ENCODE results near the gene COMMD10.
"Not testable (repeated sequence)": the region's sequence is repeated elsewhere in the genome, so short reads cannot be mapped to it uniquely, and the experiment has no call there.

COMMD10 gene

DNA sequence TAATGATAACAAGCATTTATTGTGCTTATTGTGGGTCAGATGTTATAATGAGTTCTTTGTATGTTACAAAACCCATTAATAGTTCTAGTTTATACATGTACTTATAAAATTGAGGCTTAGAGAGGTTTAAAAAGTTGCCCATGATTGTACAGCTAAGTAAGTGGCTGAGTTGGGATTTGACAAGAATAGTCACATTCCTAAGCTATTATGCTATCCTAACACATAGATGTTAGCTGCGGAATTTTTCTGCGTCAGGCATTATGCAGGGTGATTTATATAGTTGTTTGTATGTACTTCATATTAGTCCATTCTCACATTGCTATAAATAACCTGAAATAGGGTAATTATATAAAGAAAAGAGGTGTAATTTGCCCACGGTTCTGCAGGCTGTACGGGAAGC, 12.5 kb downstream of the COMMD10 start:
- no peak for DNase-seq

GRCh38 chr5:116098998-116099397, 14.2 kb downstream of the COMMD10 start:
- no peak for DNase-seq

GRCh38 chr5:116104941-116105340, 20.1 kb downstream of the COMMD10 start:
- DNase-seq, result not testable (repeated sequence)

DNA sequence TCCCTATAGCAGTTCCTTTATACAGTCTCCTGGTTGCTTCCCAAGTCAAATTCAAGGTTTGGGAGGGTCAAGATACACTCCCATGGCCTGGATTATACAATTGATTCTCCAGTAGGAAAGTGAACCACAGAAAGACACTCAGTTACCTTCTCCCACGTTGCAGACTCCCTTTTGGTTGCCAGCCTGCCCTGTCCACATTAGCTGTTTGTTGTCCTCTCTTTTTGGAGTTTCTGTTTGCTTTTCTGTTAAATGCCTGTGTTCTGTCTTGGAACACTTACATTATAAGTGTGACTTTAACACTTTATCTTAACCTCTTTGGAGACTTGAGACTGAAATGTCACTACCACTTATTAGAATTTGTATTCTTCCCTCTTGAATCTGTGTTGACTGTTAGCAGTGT, 30.3 kb downstream of the COMMD10 start:
- DNase-seq, result no peak

GRCh38 chr5:116130471-116130870, 45.6 kb downstream of the COMMD10 start:
- no peak for DNase-seq

DNA sequence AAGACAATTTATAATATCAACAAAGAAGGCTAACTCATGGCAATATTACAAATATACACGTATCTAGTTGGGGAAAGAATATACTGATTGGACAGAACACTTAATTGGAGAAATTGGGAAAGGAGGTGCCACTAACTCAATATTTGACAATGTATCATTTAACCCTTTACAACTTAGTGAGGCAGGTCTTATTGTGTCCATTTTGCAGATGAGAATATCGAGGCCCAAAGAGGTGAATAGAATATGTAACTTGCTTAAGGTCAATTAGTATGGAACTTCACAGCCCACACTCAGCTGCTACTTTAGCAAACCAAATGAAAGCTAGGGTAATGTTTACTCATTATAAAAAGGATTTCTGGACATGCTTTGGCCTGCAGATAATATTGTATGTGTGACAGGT, 46.2 kb downstream of the COMMD10 start:
- no peak for DNase-seq

DNA sequence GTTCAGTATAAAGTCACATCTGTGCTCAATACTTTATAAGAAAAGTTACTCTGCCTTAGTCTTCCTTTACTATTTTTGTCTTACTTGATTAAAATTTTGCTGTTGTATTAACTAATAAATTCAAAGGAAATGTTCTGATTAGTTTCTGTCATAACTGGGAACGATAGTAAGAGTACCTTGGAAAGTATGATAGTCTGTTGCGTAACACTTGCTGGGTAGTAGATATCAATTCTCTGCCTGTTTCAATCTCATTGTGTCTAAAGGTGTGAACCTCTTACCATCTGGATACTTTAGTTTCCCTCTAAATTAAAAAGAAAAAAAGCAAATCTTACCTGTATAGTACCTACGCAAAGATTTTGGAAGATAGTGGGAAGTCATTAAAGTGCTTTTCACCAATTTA, 48.5 kb downstream of the COMMD10 start:
- no peak for DNase-seq

GRCh38 chr5:116135344-116135743, 50.5 kb downstream of the COMMD10 start:
- no peak for DNase-seq

GRCh38 chr5:116137544-116138378, 52.9 kb downstream of the COMMD10 start:
- no peak for DNase-seq

GRCh38 chr5:116142495-116142894, 57.7 kb downstream of the COMMD10 start:
- no peak for DNase-seq

DNA sequence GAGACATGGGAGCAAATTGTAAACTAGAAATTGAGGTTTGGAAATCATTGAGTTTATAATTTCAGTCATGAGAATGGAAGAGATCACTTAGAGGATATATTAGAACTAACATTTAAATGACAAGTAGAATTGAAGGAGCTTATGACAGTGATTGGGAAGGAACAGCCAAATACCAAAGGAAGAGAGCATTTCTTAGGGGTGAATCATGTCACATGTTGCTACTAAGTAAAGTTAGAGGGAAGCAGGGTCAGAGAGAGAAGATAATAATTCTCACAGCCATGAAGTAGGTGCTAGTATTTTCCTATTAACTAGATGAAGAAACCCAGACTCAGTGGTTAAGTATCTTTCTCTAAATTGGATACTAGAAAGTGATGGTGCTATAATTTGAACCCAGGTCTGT, 59.3 kb downstream of the COMMD10 start:
- no peak for DNase-seq

- DNase-seq, result no peak
Measured at GRCh38 chr5:116144991-116145390, 60.2 kb downstream of the COMMD10 start.

- DNase-seq, result no peak
Measured at GRCh38 chr5:116145416-116145815, 60.6 kb downstream of the COMMD10 start.

- no peak for DNase-seq
Measured at GRCh38 chr5:116152169-116152568, 67.3 kb downstream of the COMMD10 start.

GRCh38 chr5:116153687-116154174, 68.9 kb downstream of the COMMD10 start:
- no peak for DNase-seq

DNA sequence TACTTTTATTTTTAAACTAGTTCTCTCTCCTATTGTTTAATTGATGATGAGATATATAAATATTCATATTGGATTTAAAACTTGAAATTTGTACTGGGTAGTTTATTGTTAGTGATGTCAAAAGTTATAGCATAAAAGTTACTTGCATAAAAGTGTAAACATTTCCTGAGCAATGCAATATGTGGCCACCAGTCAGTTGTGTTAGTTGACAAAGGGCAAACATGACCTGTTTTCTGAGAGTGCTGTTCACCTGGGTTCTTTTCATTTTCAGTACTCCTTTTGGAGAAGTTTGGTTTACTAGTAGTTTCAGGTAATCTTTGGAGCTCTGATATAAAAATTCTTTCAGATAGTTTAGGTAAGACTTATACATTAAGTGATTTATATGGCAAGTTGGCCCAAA, 69.4 kb downstream of the COMMD10 start:
- no peak for DNase-seq

DNA sequence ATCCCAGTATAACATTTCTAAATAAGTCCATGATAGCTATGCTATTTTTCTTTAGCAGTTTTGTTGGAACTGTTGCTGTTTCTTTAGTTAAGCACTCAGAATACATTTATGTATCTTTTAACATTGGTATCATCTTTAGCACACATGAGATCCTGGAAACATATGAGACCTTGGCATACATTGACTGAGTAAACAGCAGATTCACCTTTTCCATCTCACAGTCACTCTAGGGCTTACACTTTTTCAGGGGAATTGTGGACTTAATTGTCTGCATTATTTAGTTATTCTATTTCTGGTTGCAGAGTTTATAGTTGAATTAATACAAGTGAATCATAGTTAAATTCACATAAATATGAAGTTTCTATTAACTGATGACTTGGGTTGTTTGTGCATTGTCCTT, 70.1 kb downstream of the COMMD10 start:
- no peak for DNase-seq

DNA sequence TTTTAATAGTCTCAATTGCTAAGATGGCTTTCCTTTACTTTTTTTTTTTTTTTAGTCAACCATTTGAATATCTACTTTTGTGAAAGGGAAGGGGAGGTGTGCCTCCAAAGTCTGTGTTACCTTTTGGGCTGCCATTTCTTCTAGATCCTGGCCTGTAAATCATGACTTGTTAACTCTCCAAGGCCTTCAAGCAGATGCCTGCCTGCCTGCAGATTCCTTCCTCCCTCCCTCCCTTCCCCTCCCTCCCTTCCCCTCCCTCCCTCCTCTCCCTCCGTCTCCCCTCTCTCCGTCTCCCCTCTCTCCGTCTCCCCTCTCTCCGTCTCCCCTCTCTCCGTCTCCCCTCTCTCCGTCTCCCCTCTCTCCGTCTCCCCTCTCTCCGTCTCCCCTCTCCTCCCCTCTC, 73.1 kb downstream of the COMMD10 start:
- no peak for DNase-seq

DNA sequence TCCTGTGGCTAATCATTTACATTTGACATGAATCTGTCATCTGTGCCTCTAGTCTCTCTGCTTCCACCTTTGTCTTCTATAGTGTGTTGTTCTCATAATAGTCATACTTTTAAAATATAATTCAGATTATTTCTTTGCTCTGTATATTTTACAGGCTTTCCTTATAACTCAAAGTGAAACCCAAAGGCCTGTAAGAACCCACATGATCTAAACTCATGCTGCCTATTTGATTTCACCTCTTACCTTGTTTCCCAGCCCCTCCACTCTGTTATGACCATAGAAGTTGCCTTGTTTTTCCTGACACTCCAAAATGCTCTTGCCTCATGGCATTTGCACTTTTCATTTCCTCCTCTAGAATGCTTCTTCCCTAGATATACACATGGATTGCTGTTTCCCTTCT, 74.2 kb downstream of the COMMD10 start:
- no peak for DNase-seq

DNA sequence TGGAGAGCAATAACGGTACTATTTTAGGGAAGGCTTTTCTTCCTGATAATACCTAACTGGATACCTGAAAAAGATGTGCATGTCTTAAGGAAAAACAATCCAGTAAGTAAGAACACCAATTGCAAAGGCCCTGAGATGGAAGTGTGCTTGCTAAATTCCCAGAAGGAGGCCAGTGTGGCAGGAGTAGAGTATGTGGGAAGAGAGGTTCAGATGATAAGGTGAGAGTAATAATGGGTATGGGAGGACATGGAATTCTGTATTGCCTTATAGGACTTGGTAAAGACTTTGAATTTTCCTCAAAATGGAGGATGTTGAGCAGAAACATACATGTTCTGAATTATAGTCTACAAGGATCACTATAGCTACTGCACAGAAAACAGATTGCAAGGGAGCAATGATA, 89.3 kb downstream of the COMMD10 start:
- DNase-seq, result no peak

GRCh38 chr5:116176121-116176520, 91.3 kb downstream of the COMMD10 start:
- no peak for DNase-seq

DNA sequence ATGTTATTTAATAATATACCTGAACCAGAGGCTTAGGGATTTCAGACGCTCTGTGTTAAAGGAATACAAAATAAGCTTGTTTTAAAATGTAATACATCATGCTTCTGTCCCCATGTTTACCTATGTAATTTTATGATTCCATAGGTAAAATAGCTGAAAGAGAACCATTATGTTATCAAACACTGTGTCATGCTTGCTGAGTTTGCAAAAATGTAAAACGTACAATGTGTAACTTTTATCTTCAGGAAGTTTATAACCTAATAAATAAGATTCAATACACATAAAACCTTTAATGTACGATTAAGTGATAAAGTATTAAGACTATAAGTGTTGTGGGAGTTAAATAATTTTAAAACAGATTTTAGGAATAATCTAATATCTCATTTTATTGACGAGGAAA, 94.1 kb downstream of the COMMD10 start:
- no peak for DNase-seq

- no peak for DNase-seq
Measured at GRCh38 chr5:116209166-116209565, 124.3 kb downstream of the COMMD10 start.

GRCh38 chr5:116212225-116212624, 127.4 kb downstream of the COMMD10 start:
- DNase-seq, result no peak

Measured in nucleus accumbens (tissue), 56 donors.